Mammary epithelial cell (primary cell): ENCODE data around the gene RASSF4.

Experiments
- CTCF ChIP-seq, 2 donors: IDR thresholded peaks in 1 of 2; conservative IDR thresholded peaks in 1 of 2; 2 replicates each; pipeline ENCODE4 v1.5.1; 2011 to 2012; ENCODE audit warnings: inconsistent platforms in 2 of 2, low read length in 2 of 2, mild to moderate bottlenecking in 2 of 2, control low read depth in 1 of 2, low read depth in 1 of 2; ENCODE audit not compliant: insufficient read depth in 1 of 2; ENCODE audit errors: extremely low read depth in 1 of 2
- EZH2 ChIP-seq: IDR thresholded peaks from 2 replicates; pipeline ENCODE4 v1.6.1; 2012; ENCODE audit warnings: low read length, inconsistent platforms, borderline replicate concordance

- no peak for TF ChIP-seq EZH2
- no peak for TF ChIP-seq CTCF (conservative IDR thresholded peaks at IDR 0.05 in 1 of 2, IDR thresholded peaks at IDR 0.05 in 1 of 2; ENCODE audit: extremely low read depth in 1 of 2, insufficient read depth in 1 of 2, low read depth in 1 of 2, low read length in 2 of 2)
These were observed 24.2 kb upstream of the RASSF4 start for GRCh38 chr10:44935201-44935965.
